Breast epithelium (tissue), 3 donors: Measurements from ENCODE around the gene ITGA8.

ENCODE experiments used
- CTCF ChIP-seq, 3 donors: fragments of 450-650 bp; IDR thresholded peaks; one replicate each; pipeline ENCODE4 v1.5.1; 2016 to 2017; ENCODE audit warnings: antibody characterized with exemption in 3 of 3, mild to moderate bottlenecking in 3 of 3, moderate library complexity in 3 of 3
- POLR2A ChIP-seq: fragments of 450-650 bp; IDR thresholded peaks from one replicate; pipeline ENCODE4 v1.6.1; 2016; ENCODE audit warnings: antibody characterized with exemption, mild to moderate bottlenecking, moderate library complexity

GRCh38 chr10:15491856-15492642, 227.7 kb downstream of the ITGA8 start:
- TF ChIP-seq CTCF (IDR thresholded peaks at IDR 0.05) (no peak), POLR2A (no peak)
